ENCODE data around the gene ARHGAP44. TPM values are rescaled to one million over a fixed set of nuclear protein-coding genes. Genes with fewer than 3 reads are reported as not detected.

ARHGAP44 gene
- total and polyA plus RNA-seq, 2 of the 13 experiments (the other 11 are each of a cell fraction or from before 2014, with no cell fraction given) = 0.79 to 3.1 TPM

- TF ChIP-seq IKZF4 (CRISPR knock-in tag; IDR thresholded peaks at IDR 0.05; ENCODE audit: borderline replicate concordance, low read depth, not compliant biosample characterization) (no peak), RNF219 (CRISPR knock-in tag; IDR thresholded peaks at IDR 0.05) (no peak), HOXA7 (CRISPR knock-in tag; IDR thresholded peaks at IDR 0.05) (no peak), HNF4A (CRISPR knock-in tag; IDR thresholded peaks at IDR 0.05) (no peak; the same call in 1 of the 2 replicates), ZFP91 (CRISPR knock-in tag; IDR thresholded peaks at IDR 0.05; ENCODE audit: borderline replicate concordance) (peak; percentile 83), ZNF225 (CRISPR knock-in tag; IDR thresholded peaks at IDR 0.05) (peak; percentile 95), RARG (CRISPR knock-in tag; IDR thresholded peaks at IDR 0.05; ENCODE audit: low read depth) (no peak), AKNA (CRISPR knock-in tag; IDR thresholded peaks at IDR 0.05; ENCODE audit: borderline replicate concordance) (0 out of 2 replicates have a peak, but pooled peaks have one; percentile 35), SKI (IDR thresholded peaks at IDR 0.05; ENCODE audit: partially characterized antibody) (no peak), SAFB2 (CRISPR knock-in tag; IDR thresholded peaks at IDR 0.05; ENCODE audit: borderline replicate concordance, low read depth) (peak; percentile 65; the same call in 1 of the 2 replicates), TSC22D2 (CRISPR knock-in tag; IDR thresholded peaks at IDR 0.05; ENCODE audit: borderline replicate concordance) (peak; percentile 52; the same call in 1 of the 2 replicates), BORCS8-MEF2B (CRISPR knock-in tag; IDR thresholded peaks at IDR 0.05) (no peak), EP300 (IDR thresholded peaks at IDR 0.05; ENCODE audit: low read depth in 2 of 2, low read length in 2 of 2) (0 out of 4 replicates have a peak, but pooled peaks of 1 of the 2 experiments have one; percentile 7), EP300 (CRISPR knock-in tag; IDR thresholded peaks at IDR 0.05; ENCODE audit: borderline replicate concordance) (no peak), ZNF703 (CRISPR knock-in tag; IDR thresholded peaks at IDR 0.05; ENCODE audit: borderline replicate concordance) (no peak), ATF4 (CRISPR knock-in tag; IDR thresholded peaks at IDR 0.05) (peak in 1 of 2 experiments; percentile 56; a peak in 2 of 4 replicates), ZNF350 (CRISPR knock-in tag; IDR thresholded peaks at IDR 0.05; ENCODE audit: borderline replicate concordance, low read depth) (peak; percentile 68), ONECUT2 (CRISPR knock-in tag; IDR thresholded peaks at IDR 0.05) (no peak)
These were observed 228.6 kb downstream of the ARHGAP44 start, which contains the start of gene ELAC2 (continued) for GRCh38 chr17:13017655-13018459.

Data from HepG2 (cell line).